ENCODE results near the gene LOC128125822.

LOC128125822 gene

DNA sequence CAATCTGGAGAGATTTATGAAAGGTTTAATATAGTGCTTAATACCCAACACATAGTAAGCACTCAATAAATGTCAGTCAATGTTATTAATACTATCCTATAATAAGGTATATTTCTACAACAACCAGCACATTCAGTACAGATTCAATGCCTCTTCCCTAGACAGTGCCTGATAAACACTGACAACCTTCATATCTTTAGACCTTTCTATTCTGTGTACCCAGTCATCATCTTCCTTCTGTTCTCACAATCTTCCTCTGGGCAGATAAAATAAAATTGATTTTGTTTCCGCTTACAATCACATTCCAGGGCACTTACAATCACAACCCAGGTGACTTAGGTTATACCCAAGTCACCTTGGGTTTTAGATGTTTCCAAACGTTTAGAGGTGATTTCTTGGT lies 11.0 kb upstream of the LOC128125822 start:
- no peak for TF ChIP-seq POLR2A (IDR thresholded peaks at IDR 0.05)
- no peak for TF ChIP-seq POLR2AphosphoS5 (IDR thresholded peaks at IDR 0.05)
- no peak for TF ChIP-seq EP300 (IDR thresholded peaks at IDR 0.05)
- TF ChIP-seq, protein P1, sequence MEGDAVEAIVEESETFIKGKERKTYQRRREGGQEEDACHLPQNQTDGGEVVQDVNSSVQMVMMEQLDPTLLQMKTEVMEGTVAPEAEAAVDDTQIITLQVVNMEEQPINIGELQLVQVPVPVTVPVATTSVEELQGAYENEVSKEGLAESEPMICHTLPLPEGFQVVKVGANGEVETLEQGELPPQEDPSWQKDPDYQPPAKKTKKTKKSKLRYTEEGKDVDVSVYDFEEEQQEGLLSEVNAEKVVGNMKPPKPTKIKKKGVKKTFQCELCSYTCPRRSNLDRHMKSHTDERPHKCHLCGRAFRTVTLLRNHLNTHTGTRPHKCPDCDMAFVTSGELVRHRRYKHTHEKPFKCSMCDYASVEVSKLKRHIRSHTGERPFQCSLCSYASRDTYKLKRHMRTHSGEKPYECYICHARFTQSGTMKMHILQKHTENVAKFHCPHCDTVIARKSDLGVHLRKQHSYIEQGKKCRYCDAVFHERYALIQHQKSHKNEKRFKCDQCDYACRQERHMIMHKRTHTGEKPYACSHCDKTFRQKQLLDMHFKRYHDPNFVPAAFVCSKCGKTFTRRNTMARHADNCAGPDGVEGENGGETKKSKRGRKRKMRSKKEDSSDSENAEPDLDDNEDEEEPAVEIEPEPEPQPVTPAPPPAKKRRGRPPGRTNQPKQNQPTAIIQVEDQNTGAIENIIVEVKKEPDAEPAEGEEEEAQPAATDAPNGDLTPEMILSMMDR (IDR thresholded peaks at IDR 0.05), result no peak
- ATAC-seq, result no peak
- Histone ChIP-seq H3K36me3 (no peaks in the 10 kb centered on the region), H3K4me1 (peaks cover 0 to 7% (median 0%) of the 10 kb centered on the region in 3 donors), H3K27ac (no peak overlapping the region), H3K27me3 (no peaks in the 10 kb centered on the region), H3K9me3 (no peaks in the 10 kb centered on the region), H3K4me3 (no peak overlapping the region)
- WGBS, 2 donors (ENCODE audit: low coverage in 1 of 2), result 60 to 69% methylated on average over 2 of the region's 2 CpGs

DNA sequence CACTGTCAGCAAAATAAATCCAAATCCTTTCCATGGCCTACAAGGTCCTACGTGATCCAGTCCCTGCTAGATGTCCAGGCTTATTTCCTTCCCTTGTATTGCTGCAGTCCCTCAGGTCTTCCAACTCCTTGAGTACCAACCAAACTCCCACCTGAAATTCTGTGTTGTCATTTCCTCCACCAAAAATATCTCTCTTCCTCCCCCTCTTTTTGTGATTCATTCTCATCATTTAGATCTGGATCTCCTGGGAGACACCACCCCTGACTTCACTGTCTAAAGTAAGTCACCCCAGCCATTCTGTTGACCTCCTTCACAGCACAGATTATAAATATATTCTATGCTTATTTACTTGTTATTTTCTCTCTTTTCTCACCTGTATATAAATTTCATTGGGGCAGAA lies 9.0 kb upstream of the LOC128125822 start:
- no peaks in the 10 kb centered on the region for H3K36me3 ChIP-seq
- TF ChIP-seq, protein P1 (IDR thresholded peaks at IDR 0.05), result no peak
- TF ChIP-seq POLR2A (IDR thresholded peaks at IDR 0.05), result no peak
- TF ChIP-seq POLR2AphosphoS5 (IDR thresholded peaks at IDR 0.05), result no peak
- TF ChIP-seq EP300 (IDR thresholded peaks at IDR 0.05), result no peak
- 63 to 100% methylated on average over 1 of the region's 1 CpG for WGBS, 2 donors (ENCODE audit: low coverage in 1 of 2)
- no peak overlapping the region for H3K27ac ChIP-seq
- H3K27me3 ChIP-seq, result no peaks in the 10 kb centered on the region
- peaks cover 0 to 7% (median 0%) of the 10 kb centered on the region in 3 donors for H3K4me1 ChIP-seq
- ATAC-seq, result no peak
- no peaks in the 10 kb centered on the region for H3K9me3 ChIP-seq
- no peak overlapping the region for H3K4me3 ChIP-seq

DNA sequence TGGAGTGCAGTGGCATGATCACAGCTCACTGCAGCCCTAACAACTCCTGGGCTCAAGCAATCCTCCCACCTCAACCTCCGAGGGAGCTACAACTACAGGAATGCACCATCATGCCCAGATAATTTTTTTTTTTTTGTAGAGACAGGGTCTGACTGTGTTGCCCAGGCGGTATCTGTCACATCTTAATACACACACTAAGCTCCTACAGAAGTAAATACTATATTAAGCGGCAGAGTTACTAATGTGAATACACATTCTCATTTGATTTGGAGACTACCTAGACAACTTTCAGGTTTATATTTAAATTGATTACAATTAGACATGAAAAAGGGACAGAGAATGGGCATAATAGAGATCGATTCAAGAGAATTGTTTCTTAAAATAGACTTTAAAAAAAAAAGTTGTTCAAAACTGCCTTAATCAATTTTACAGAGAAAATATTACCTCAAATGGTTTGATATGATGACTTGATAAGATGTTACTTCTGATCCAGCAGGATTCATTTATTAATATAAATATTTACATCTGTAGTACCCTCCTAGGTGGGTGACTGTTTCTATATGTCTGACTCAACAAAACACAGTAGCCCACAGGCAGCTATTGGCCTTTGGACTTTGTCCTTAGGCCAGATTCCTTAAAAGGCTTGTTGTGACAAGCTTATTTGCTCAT lies 7.1 kb upstream of the LOC128125822 start:
- H3K4me1 ChIP-seq, result peaks cover 0 to 7% (median 0%) of the 10 kb centered on the region in 3 donors
- WGBS, 2 donors (ENCODE audit: low coverage in 1 of 2), result 63 to 77% methylated on average over 4 of the region's 4 CpGs
- H3K27ac ChIP-seq, result no peak overlapping the region
- TF ChIP-seq, protein P1 (IDR thresholded peaks at IDR 0.05), result no peak
- no peaks in the 10 kb centered on the region for H3K36me3 ChIP-seq
- no peaks in the 10 kb centered on the region for H3K27me3 ChIP-seq
- H3K4me3 ChIP-seq, result no peak overlapping the region
- no peaks in the 10 kb centered on the region for H3K9me3 ChIP-seq
- ATAC-seq, result no peak

DNA sequence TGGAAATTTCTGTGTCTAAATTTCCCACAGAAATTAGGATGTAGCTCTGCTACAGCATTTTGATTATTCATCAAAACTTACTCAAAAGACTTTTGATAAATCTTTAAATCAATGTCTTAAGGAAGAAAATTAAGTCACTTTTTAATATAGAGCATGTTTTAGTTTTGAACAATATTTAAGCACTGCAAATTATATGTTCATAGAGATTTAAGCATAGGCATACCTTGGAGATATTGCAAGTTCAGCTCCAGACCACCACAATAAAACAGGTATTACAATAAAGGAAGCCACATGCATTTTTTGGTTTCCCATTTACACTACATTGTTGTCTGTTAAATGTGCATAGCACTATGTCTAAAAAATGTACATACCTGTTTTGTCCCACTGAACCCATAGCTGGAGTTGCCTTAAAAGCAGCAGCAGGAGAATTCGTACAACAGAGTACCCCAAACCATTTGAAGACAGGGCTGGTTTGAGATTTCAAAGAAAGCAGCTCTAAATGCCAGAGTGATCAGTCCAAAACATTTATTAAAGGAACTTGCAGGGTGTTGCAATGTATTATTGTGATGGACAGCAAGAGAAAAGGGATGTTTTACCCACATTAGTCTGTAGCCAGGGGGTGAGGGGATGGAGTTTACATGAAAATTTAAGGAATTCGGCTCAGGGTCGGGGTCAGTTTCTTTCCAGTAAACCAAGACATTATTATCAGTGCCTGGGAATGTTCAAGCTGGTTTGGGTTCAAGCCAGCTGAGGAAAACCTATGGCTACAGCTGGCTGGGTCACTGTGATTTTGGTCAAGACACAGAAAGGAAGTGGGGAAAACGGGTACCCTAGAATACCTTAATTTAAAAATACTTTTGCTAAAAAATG lies 6.3 kb upstream of the LOC128125822 start:
- 16 to 23% methylated on average over 2 to 4 of the region's 4 CpGs for WGBS, 2 donors (ENCODE audit: low coverage in 1 of 2)
- no peaks in the 10 kb centered on the region for H3K27me3 ChIP-seq
- no peak for ATAC-seq
- H3K4me3 ChIP-seq, result no peak overlapping the region
- no peak overlapping the region for H3K27ac ChIP-seq
- no peak for TF ChIP-seq EP300 (IDR thresholded peaks at IDR 0.05)
- no peak for TF ChIP-seq POLR2A (IDR thresholded peaks at IDR 0.05)
- no peak for TF ChIP-seq POLR2AphosphoS5 (IDR thresholded peaks at IDR 0.05)
- TF ChIP-seq, protein P1 (IDR thresholded peaks at IDR 0.05), result no peak
- H3K9me3 ChIP-seq, result no peaks in the 10 kb centered on the region
- H3K36me3 ChIP-seq, result no peaks in the 10 kb centered on the region
- H3K4me1 ChIP-seq, result peaks cover 0 to 7% (median 0%) of the 10 kb centered on the region in 3 donors
